GM19467 (cell line): ENCODE measurements around the gene KLK15.

Experiments used
- ATAC-seq: cut with Tn5 transposase; IDR thresholded peaks from one replicate; pipeline ENCODE4 v1.9.1; 2021; ENCODE audit warnings: mild to moderate bottlenecking, moderate library complexity; ENCODE audit not compliant: unreplicated experiment

Gene KLK15

GRCh38 chr19:50833117-50833801 is at the start of gene KLK15:
Gene KLK15 (minus strand): TSS chr19:50833574. CDS start chr19:50831492, 2,082 bp downstream.
- no peak for ATAC-seq

DNA sequence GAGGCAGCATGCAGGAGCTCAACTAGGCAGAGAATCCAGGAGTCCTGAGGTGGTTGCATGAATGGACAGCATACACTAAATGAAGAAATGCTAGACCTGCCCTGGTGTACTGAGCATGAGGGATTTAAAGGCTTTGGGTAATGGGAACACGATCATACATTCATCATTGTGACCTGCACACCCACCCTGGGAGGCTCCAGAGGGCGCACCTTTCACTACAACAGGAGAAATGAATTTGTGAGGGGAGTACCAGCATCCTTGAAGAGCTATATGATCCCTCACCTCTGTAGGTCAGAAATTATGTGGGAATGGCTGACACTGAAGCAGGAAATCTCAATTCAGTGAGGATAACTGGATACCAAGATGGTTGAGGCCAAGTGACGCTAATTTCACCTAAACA is 48.8 kb upstream of the KLK15 start:
- no peak for ATAC-seq

DNA sequence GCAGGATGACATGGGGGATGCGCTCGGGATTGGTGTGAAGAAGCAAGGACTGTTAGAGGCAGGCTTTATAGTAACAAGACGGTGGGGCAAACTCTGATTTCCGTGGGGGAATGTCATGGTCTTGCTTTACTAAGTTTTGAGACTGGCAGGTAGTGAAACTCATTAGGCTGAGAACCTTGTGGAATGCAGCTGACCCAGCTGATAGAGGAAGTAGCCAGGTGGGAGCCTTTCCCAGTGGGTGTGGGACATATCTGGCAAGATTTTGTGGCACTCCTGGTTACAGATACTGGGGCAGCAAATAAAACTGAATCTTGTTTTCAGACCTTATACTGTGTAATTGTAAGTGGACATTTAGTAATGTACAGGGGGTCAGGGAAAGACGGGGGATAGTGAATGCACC is 46.9 kb upstream of the KLK15 start:
- no peak for ATAC-seq

DNA sequence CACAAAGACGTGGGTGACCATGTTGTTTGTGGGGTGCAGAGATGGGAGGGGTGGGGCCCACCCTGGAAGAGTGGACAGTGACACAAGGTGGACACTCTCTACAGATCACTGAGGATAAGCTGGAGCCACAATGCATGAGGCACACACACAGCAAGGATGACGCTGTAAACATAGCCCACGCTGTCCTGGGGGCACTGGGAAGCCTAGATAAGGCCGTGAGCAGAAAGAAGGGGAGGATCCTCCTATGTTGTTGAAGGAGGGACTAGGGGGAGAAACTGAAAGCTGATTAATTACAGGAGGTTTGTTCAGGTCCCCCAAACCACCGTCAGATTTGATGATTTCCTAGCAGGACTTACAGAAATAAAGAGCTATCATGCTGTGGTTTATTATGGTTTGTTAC is 45.5 kb upstream of the KLK15 start:
- no peak for ATAC-seq

DNA sequence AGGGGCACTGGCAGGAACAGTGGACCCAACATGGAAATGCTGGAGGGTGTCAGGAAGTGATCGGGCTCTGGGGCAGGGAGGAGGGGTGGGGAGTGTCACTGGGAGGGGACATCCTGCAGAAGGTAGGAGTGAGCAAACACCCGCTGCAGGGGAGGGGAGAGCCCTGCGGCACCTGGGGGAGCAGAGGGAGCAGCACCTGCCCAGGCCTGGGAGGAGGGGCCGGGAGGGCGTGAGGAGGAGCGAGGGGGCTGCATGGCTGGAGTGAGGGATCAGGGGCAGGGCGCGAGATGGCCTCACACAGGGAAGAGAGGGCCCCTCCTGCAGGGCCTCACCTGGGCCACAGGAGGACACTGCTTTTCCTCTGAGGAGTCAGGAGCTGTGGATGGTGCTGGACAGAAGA is 44.0 kb upstream of the KLK15 start:
- ATAC-seq, result no peak

DNA sequence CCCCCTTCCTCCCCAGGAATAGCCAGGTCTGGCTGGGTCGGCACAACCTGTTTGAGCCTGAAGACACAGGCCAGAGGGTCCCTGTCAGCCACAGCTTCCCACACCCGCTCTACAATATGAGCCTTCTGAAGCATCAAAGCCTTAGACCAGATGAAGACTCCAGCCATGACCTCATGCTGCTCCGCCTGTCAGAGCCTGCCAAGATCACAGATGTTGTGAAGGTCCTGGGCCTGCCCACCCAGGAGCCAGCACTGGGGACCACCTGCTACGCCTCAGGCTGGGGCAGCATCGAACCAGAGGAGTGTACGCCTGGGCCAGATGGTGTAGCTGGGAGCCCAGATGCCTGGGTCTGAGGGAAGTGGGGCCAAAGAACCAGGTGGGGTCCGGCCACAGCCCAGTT is 43.1 kb upstream of the KLK15 start:
- no peak for ATAC-seq

DNA sequence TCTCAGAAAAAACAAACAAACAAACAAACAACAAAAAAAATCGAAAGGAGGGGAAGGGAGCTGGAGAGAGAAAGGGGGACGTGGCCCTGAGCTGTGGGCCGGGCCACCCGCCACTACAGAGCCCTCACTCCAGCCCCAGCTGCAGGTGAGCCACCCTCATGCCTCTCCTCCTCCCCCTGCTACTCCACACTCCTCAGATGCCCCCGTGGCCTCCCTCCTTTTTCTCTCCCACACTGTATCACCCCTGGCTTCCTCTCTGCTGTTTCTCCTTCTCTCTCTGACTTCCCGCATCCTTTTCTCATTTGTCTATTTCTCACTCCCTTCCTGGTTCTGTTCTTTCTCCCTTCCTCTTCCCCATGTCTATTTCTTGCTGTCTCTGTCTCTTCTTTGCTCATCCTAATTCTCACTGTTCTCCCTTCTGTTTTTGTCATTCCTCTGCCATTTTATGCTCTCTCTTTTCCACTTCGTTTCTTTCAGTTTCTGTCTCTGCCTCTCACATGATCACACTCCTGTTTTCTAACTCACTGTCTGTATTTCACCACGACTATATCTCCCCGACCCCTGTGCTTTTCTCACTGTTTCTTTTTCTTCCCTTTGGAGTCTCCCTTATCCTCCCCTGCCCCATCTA is 42.5 kb upstream of the KLK15 start:
- no peak for ATAC-seq

GRCh38 chr19:50874211-50874610 is 40.8 kb upstream of the KLK15 start:
- ATAC-seq, result no peak

- ATAC-seq, result no peak
These were observed 39.7 kb upstream of the KLK15 start, which contains the start of gene KLK2 for GRCh38 chr19:50873056-50873455. Gene KLK2 (plus strand): TSS chr19:50873439. CDS start chr19:50873474, 35 bp downstream.

DNA sequence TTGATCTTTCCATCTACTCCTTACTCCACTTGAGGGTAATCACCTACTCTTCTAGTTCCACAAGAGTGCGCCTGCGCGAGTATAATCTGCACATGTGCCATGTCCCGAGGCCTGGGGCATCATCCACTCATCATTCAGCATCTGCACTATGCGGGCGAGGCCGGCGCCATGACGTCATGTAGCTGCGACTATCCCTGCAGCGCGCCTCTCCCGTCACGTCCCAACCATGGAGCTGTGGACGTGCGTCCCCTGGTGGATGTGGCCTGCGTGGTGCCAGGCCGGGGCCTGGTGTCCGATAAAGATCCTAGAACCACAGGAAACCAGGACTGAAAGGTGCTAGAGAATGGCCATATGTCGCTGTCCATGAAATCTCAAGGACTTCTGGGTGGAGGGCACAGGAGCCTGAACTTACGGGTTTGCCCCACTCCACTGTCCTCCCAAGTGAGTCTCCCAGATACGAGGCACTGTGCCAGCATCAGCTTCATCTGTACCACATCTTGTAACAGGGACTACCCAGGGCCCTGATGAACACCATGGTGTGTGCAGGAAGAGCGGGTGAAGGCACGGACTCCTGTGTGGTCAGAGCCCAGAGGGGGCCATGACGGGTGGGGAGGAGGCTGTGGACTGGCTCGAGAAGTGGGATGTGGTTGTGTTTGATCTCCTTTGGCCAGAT is 37.2 kb upstream of the KLK15 start:
- ATAC-seq, result no peak

GRCh38 chr19:50869479-50869878 is 36.1 kb upstream of the KLK15 start:
- ATAC-seq, result no peak

DNA sequence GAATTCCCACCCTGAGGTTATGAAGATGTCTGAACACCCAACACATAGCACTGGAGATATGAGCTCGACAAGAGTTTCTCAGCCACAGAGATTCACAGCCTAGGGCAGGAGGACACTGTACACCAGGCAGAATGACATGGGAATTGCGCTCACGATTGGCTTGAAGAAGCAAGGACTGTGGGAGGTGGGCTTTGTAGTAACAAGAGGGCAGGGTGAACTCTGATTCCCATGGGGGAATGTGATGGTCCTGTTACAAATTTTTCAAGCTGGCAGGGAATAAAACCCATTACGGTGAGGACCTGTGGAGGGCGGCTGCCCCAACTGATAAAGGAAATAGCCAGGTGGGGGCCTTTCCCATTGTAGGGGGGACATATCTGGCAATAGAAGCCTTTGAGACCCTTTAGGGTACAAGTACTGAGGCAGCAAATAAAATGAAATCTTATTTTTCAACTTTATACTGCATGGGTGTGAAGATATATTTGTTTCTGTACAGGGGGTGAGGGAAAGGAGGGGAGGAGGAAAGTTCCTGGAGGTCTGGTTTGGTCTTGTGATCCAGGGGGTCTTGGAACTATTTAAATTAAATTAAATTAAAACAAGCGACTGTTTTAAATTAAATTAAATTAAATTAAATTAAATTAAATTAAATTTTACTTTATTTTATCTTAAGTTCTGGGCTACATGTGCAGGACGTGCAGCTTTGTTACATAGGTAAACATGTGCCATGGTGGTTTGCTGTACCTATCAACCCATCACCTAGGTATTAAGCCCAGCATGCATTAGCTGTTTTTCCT is 28.3 kb upstream of the KLK15 start:
- ATAC-seq, result no peak

DNA sequence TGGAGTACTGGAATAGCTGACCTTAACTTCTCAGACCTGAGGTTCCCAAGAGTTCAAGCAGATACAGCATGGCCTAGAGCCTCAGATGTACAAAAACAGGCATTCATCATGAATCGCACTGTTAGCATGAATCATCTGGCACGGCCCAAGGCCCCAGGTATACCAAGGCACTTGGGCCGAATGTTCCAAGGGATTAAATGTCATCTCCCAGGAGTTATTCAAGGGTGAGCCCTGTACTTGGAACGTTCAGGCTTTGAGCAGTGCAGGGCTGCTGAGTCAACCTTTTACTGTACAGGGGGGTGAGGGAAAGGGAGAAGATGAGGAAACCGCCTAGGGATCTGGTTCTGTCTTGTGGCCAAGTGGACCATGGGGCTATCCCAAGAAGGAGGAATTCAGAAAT is 27.6 kb upstream of the KLK15 start:
- no peak for ATAC-seq

DNA sequence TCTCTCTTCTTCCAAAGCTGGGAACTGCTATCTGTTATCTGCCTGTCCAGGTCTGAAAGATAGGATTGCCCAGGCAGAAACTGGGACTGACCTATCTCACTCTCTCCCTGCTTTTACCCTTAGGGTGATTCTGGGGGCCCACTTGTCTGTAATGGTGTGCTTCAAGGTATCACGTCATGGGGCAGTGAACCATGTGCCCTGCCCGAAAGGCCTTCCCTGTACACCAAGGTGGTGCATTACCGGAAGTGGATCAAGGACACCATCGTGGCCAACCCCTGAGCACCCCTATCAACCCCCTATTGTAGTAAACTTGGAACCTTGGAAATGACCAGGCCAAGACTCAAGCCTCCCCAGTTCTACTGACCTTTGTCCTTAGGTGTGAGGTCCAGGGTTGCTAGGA is 26.5 kb upstream of the KLK15 start:
- no peak for ATAC-seq

DNA sequence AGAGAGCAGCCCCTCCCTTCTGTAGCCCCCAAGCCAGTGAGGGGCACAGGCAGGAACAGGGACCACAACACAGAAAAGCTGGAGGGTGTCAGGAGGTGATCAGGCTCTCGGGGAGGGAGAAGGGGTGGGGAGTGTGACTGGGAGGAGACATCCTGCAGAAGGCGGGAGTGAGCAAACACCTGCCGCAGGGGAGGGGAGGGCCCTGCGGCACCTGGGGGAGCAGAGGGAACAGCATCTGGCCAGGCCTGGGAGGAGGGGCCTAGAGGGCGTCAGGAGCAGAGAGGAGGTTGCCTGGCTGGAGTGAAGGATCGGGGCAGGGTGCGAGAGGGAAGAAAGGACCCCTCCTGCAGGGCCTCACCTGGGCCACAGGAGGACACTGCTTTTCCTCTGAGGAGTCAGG is 25.5 kb upstream of the KLK15 start:
- ATAC-seq, result no peak

DNA sequence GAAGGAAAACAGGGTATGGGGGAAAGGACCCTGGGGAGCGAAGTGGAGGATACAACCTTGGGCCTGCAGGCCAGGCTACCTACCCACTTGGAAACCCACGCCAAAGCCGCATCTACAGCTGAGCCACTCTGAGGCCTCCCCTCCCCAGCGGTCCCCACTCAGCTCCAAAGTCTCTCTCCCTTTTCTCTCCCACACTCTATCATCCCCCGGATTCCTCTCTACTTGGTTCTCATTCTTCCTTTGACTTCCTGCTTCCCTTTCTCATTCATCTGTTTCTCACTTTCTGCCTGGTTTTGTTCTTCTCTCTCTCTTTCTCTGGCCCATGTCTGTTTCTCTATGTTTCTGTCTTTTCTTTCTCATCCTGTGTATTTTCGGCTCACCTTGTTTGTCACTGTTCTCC is 24.0 kb upstream of the KLK15 start:
- ATAC-seq, result no peak

DNA sequence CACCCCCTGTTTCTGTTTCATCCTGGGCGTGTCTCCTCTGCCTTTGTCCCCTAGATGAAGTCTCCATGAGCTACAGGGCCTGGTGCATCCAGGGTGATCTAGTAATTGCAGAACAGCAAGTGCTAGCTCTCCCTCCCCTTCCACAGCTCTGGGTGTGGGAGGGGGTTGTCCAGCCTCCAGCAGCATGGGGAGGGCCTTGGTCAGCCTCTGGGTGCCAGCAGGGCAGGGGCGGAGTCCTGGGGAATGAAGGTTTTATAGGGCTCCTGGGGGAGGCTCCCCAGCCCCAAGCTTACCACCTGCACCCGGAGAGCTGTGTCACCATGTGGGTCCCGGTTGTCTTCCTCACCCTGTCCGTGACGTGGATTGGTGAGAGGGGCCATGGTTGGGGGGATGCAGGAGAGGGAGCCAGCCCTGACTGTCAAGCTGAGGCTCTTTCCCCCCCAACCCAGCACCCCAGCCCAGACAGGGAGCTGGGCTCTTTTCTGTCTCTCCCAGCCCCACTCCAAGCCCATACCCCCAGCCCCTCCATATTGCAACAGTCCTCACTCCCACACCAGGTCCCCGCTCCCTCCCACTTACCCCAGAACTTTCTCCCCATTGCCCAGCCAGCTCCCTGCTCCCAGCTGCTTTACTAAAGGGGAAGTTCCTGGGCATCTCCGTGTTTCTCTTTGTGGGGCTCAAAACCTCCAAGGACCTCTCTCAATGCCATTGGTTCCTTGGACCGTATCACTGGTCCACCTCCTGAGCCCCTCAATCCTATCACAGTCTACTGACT is 21.4 kb upstream of the KLK15 start, which contains the start of gene KLK3:
Gene KLK3, plus strand, starts transcription at position 280 of the 775 bp plus-strand sequence. Its CDS starts 41 bp downstream, at position 321.
- ATAC-seq, result no peak

- ATAC-seq, result no peak
These were observed 18.2 kb upstream of the KLK15 start for GRCh38 chr19:50851620-50852019.

GRCh38 chr19:50850738-50851137 is 17.4 kb upstream of the KLK15 start:
- ATAC-seq, result no peak

DNA sequence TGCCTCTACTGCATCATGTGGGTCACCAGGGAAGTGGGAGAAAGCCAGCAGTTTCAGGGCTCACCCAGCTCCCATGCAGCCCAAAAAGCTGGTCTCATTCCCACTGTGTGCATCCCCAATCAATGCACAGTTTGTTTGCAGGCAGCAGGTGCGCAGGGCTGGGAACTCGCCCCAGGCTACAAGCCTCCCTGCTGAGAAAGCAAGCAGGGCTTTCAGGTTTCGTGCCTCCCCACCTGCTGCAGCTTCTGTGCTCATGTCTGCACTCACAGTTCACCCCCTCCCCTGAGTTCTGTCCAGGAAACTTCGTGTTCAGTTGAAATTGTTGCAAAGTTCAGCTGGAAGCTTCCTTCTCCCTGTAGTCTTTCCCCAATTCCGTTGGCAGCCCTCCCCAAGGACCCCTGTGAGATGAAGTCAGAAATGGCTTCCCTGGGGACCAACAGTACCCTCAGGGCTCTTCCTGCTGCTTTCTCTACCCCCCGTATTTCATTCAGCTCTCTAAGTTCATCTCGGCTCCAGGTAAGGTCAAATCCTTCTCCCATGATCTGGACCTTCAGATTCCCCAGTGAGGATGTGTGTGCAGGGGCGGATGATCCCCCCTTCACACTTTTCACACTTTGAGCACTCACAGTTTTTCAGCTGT is 11.0 kb upstream of the KLK15 start:
- ATAC-seq, result no peak
